ENCODE results near the gene CNPY2.
"Not testable (repeated sequence)": the region's sequence is repeated elsewhere in the genome, so short reads cannot be mapped to it uniquely, and the experiment has no call there.

CNPY2 gene

GRCh38 chr12:56297400-56297799, 18.4 kb downstream of the CNPY2 start:
- H3K27ac Mint-ChIP-seq = no peak overlapping the region
- no peaks in the 10 kb centered on the region for H3K9me3 Mint-ChIP-seq
- no peak overlapping the region for H3K4me3 Mint-ChIP-seq
- TF ChIP-seq CTCF (IDR thresholded peaks at IDR 0.05) = no peak
- H3K36me3 Mint-ChIP-seq (ENCODE audit: low read depth) = peaks cover 19% of the 10 kb centered on the region
- DNase-seq = no peak
- H3K27me3 Mint-ChIP-seq (ENCODE audit: low read depth, poor library complexity) = no peaks in the 10 kb centered on the region
- peaks cover 63% of the 10 kb centered on the region for H3K4me1 Mint-ChIP-seq

DNA sequence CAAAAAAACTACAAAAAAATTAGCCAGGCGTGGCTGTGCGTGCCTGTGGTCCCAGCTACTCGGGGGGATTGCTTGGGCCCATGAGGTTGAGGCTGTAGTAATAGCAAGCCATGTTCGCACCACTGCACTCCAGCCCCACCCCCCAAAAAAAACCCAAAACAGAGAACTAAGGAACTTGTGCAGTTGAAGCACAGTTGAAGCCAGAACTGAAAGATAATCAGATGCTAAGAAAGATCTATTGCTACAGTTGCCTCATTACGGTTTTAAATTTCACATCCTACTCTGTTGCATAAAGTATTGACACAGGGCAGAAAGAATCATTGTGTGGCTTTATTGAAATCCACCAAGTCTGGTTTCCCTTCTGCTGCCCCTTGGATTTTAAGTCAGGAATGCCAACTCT, 19.5 kb downstream of the CNPY2 start:
- no peak for DNase-seq
- Mint-ChIP-seq H3K4me3 (no peak overlapping the region), H3K36me3 (ENCODE audit: low read depth) (peaks cover 24% of the 10 kb centered on the region), H3K27me3 (ENCODE audit: low read depth, poor library complexity) (no peaks in the 10 kb centered on the region), H3K9me3 (no peaks in the 10 kb centered on the region), H3K4me1 (peaks cover 52% of the 10 kb centered on the region), H3K27ac (peak overlapping the region; percentile 79)
- no peak for TF ChIP-seq CTCF (IDR thresholded peaks at IDR 0.05)

- H3K4me1 Mint-ChIP-seq = peaks cover 32% of the 10 kb centered on the region
Measured at GRCh38 chr12:56293795-56294194, 22.0 kb downstream of the CNPY2 start.

DNA sequence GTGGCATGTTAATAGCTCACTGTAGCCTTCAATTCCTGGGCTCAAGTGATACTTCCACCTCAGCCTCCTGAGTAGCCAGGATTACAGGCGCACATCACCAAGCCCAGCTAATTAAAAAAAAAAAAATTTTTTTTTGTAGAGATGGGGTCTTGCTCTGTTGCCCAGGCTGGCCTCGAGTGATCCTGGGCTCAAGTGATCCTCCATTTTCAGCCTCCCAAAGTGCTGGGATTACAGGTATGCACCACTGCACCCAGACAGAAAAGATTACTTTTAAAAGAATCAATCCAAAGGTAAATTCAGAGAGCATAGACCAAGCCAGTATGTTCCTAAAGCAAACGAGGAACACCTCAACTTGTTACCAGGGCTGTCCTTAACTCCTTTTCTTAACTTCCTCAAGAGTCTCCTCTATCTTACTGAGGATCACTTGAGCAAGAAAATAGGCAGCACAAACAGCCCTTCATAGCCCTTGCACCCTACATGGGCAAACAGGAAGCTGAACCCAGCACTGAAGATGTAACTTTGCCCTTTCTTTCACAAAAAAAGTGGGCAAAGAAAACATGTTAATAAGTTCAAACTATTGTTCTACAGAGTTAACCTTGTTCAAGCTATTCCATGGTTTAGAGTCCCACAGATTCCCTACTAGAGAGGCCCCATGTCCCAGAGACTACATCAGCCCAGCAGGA, 26.9 kb downstream of the CNPY2 start:
- TF ChIP-seq CTCF (IDR thresholded peaks at IDR 0.05) = no peak
- Mint-ChIP-seq H3K4me1 (peaks cover 4% of the 10 kb centered on the region), H3K4me3 (no peak overlapping the region), H3K9me3 (no peaks in the 10 kb centered on the region), H3K27ac (no peak overlapping the region), H3K36me3 (ENCODE audit: low read depth) (peaks cover 45% of the 10 kb centered on the region), H3K27me3 (ENCODE audit: low read depth, poor library complexity) (no peaks in the 10 kb centered on the region)
- DNase-seq = no peak

More at GRCh38 chr12:56293795-56294194, 22.0 kb downstream of the CNPY2 start:
- Mint-ChIP-seq H3K36me3 (ENCODE audit: low read depth) (peaks cover 41% of the 10 kb centered on the region), H3K27ac (peak overlapping the region; percentile 59), H3K27me3 (ENCODE audit: low read depth, poor library complexity) (no peaks in the 10 kb centered on the region), H3K4me3 (no peak overlapping the region), H3K9me3 (no peaks in the 10 kb centered on the region)
- TF ChIP-seq CTCF (IDR thresholded peaks at IDR 0.05) = no peak
- no peak for DNase-seq

DNA sequence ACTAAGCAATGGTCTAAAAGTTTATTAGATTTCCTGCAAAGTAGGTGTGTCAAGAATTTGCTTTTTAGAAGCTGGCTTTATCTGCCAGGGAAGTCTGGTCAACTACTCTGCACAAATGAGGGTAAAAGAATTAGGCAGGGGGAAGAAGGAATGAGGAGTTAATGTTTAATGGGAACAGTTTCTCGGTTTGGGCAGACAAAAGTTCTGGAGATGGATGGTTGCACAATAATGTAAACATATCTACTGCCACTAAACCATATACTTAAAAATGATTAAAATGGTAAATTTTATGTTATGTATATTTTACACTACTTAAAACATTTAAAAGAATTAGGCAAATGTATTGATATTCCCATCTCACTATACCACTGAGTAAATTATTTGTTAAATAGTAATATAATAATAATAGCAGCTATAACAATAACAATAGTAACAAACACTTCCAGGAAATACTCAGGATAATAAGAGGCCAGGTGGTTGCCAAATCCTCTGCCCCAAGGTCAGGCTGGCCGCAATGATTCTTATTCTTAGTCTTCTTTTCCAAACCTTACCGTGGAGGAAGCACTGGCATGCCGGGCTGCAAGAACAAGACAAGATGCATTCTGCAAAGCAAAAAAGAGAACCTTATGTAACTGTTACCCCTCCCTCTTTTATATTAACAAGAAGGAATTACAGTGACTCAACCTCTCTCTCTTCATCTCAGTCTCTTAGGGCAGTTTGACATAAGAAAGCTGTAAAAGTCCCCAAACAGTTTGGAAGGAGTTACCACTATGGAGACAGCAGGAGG, 29.6 kb downstream of the CNPY2 start:
- DNase-seq = no peak
- H3K9me3 Mint-ChIP-seq = no peaks in the 10 kb centered on the region
- H3K27ac Mint-ChIP-seq = peak overlapping the region; percentile 18
- H3K4me1 Mint-ChIP-seq = no peaks in the 10 kb centered on the region
- H3K27me3 Mint-ChIP-seq (ENCODE audit: low read depth, poor library complexity) = no peaks in the 10 kb centered on the region
- TF ChIP-seq CTCF (IDR thresholded peaks at IDR 0.05) = no peak
- no peak overlapping the region for H3K4me3 Mint-ChIP-seq
- H3K36me3 Mint-ChIP-seq (ENCODE audit: low read depth) = peaks cover 61% of the 10 kb centered on the region

GRCh38 chr12:56284263-56284662, 31.5 kb downstream of the CNPY2 start:
- DNase-seq; H3K9me3 Mint-ChIP-seq; H3K4me3 Mint-ChIP-seq; H3K4me1 Mint-ChIP-seq; H3K27me3 Mint-ChIP-seq (ENCODE audit: low read depth, poor library complexity); H3K27ac Mint-ChIP-seq: not testable (repeated sequence)
- peaks cover 65% of the 10 kb centered on the region for H3K36me3 Mint-ChIP-seq (ENCODE audit: low read depth)

Data from nephron progenitor cell (in vitro differentiated cells).